NB4 (cell line): ENCODE measurements around the gene DNAI7.

Experiments used
- CTCF ChIP-seq: IDR thresholded peaks from one replicate; pipeline ENCODE4 v1.5.1; 2012; ENCODE audit warnings: low read depth, low read length
- MYC ChIP-seq: IDR thresholded peaks from 2 replicates; pipeline ENCODE4 v1.6.1; 2011; ENCODE audit warnings: low read depth, low read length
- POLR2A ChIP-seq: IDR thresholded peaks from 2 replicates; pipeline ENCODE4 v1.6.1; 2011; ENCODE audit warnings: mild to moderate bottlenecking; ENCODE audit not compliant: insufficient read length; ENCODE audit errors: extremely low read depth
- TF ChIP-seq, protein P1 (sequence below): IDR thresholded peaks from 2 replicates; pipeline ENCODE4 v1.6.1; 2011; ENCODE audit warnings: low read depth, low read length

DNA sequence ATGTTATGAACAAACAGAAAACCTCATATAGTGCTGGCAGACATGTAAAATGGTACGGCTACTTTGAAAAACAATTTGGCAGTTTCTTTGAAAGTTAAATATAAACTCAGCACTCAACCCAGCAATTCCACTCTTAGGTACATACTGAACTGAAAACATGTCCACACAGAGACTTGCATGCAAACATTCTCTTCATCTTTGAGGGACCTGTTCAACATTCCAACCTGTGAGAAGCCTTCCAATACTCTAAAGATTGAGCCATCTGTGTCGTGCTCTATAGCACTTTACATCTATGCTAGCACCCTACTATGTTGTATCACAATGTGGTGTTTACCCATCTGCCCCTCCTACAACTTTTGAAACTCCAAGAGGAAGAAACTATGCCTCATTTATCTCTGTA, 79.3 kb downstream of the DNAI7 start:
- TF ChIP-seq CTCF = no peak
- TF ChIP-seq POLR2A = no peak
- TF ChIP-seq, protein P1, sequence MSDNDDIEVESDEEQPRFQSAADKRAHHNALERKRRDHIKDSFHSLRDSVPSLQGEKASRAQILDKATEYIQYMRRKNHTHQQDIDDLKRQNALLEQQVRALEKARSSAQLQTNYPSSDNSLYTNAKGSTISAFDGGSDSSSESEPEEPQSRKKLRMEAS = no peak
- no peak for TF ChIP-seq MYC
